NAMALWA (cell line): Measurements from ENCODE around the gene SLC6A3.
A peak's percentile ranks its signal among the peaks of the same experiment; 100 is the strongest.

Experiments used
- DNase-seq: peaks from one replicate; pipeline ENCODE4 v3.0.0-alpha.2; 2015; ENCODE audit warnings: low spot score

The SLC6A3 gene

DNA sequence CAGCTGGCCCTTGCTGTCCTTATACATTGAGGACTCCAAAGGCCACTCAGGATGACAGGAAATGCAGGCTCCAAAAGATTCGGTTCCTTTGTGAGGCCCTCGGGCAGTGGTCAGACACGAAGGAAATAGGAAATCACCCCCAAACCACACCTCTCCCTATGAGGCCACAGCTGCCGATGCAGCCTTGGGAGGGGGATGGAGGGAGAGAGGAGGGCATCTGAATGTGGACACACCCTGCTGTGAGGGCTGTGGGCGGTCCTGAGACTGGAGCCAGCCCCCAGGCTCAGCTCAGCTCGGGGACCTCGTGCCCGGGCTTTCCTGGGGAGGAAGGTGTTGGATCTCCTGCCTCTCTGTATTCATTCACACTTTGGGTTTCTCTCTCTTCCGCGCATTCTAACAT lies 97.7 kb downstream of the SLC6A3 start:
- DNase-seq = no peak

DNA sequence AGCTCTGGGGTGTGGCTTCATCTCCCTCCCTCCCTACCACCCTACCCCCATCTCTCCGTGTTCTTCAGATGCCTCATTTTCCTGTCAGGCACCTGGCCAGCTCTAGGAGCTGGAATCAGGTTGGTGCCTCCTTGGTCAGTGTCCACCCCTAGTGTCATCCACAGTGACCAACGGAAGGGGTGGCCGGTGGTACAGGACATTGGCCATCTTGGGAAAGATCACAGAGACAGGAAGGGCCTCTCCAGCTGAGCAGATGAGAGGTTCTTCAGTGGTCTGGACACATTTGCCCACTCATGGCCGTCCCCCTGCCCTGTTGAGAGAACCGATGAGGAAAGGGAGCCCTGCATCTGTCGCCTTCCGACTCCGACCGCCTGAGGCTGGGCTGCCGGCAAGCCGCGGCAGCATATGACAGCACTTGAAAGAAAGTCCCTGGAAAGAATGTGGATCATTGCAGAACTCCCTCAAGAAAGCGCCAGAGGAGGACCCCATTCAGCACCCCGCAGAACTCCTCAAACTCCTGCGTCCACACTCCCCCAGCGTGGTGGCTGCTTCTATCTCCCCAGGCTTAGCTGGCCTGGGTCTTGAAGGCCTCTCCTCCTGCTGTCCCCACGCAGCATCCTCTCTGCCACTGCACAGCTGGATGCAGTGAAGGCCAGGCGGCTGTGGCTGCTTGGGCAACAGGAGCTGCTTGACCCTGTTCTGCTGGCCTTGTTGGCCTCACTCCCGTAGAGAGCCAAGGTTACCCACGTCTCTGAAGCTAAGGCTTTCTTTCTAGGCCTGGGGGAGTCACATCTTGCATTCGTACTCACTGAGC lies 98.4 kb downstream of the SLC6A3 start:
- DNase-seq = no peak

DNA sequence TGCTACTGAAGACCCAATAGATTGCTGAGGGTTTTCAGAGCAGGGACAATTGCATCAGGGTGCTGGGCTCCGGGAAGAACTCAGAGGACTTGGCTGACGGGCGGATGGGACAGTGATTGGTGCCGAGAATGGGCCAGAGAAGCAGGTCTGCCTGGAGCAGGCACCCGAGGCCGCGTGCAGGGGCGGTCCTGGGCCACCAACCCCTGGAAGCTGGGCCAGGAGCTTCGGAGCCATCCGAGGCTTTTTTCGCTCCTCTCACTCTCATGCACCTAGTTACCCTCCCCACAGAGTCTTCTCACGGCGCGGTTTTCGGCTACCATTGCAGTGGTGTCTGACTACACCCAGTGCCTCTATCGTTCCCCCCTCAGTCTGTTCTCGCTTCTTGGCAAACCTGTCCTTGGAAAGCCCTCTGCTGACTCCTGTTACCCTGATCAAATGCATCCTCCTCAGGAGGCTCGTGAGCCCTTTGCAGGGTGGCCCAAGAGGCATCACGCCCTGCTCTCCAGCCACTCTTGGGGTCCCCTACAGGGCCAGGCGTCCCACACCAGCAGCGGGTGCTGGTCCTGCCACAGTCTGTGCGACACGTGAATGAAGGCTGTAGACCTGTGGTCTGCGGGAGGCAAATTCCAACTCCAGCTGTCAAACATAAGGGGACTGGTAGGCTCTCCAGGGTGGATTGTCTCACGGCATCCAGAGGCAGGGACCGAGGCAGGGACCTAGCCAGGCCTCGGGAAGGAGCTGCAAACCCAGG lies 99.2 kb downstream of the SLC6A3 start:
- DNase-seq = no peak

DNA sequence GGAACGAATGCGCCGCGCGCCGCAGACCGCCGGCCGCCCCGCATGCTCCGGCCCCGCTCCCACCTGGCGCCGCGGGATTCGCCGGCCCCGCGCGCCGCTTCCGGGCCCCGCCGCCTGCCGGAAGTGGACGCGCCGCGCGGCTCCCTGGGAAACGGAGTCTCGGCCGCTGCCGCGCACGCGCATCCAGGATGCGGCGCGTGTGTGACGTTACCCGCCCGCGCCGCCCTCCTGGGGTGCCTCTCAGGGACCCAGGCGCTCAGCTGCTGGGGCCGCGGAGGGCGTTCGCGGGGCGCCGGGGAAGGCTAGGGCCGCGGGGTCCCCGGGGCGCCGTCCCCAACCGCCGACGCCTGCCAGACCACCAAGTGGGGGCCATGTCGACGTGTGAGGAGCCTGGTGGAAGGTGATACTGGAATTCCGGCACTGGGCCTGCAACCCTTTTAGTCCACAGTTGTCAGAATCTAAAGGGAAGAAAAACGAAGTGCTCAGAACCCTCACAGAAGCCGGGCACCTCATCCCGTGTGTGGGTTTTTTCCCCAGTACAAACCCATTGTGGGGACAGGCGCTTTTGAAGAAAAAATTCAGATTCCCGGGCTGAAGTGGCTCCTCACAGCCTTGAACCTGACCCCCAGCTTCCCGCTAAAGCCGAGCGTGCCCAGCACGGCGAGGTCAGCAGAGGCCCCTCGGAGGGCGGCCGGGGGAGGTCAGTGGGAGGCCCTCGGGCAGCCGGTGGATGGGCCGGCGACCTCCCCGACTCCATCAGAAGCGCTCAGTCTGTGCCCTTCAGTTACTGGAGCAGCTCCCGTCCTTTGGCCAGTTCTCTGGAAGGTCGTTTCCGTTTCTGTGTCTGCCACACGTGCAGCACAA lies 100.0 kb downstream of the SLC6A3 start, which contains the start of gene CLPTM1L:
Gene CLPTM1L, minus strand, starts transcription at position 125 of the 864 bp plus-strand sequence. CDS start 258 bp downstream, outside the sequence.
- DNase-seq = peak; percentile 98

DNA sequence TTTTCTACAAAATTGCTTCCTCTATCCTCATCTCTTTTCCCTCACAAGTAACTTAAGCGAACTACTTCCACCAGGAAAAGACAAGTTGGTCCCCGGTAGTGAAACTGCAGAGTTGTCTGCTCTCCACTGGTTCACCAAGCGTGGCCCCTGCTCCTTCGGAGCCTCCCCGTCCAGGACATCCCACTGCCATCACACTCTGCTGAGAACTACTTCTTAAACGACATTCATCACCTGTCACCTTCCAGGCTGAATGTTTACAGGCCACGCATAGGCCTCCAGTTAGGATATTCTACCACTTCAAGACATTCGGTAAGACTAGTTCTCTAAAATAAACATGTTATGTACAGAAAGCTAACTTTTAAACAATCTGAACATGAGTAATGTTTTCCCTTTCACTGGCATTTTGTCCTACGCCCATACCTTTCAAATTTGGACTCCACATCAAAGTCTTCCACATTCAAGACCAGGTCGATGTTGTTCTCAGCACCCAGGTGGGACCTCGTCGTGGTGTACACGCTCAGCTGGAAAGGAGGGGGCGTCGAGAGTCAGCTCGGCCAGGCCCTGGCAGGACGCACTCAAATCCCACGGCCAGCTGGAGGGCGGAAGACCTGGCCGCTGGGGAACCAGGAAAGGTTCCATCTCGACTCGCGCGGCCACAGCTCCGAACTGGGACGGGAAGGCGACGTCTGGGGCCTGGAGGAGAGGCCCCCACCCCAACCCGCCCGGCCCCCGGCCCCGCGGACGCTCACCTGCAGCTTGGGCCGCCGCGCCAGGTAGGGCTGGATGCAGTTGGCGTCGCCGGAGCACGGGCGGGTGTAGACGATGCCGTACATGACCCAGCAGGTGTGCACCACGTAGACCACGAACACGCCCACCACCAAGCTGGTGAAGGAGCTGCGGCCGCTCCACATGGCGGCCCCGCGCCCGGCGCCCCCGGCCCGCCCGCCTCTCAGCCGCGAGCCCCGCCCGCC lies 101.0 kb downstream of the SLC6A3 start:
- peak; percentile 48 for DNase-seq

DNA sequence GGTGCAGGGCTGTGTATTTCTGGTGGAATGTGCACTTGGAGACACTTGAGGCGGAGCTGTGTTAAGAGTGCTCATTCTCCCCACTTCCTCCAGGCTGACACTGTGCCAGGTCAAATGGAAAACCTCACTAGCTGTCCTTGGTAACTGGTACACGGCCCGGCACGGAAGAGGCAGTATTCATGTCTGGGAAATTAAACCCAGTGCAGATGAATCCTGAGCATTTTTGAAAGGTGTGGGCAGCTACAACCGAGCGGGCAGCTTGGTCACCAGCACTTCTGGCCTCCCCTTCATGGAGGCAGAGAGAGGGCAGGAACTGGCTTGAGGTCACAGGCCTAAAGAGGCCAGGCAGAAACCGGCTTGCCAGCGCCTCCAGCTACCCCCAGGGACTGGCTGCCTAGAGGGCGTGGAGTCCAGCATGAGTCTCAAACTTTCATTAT lies 101.9 kb downstream of the SLC6A3 start:
- no peak for DNase-seq
